Iris pigment epithelial cell (primary cell): ENCODE results near the gene PRR5L.
A peak's percentile ranks its signal among the peaks of the same experiment; 100 is the strongest.
"Not testable (repeated sequence)": the region's sequence is repeated elsewhere in the genome, so short reads cannot be mapped to it uniquely, and the experiment has no call there.

ENCODE experiments used
- DNase-seq: peaks from one replicate; pipeline ENCODE4 v3.0.0-alpha.2; 2011; ENCODE audit warnings: low read depth

Gene PRR5L

GRCh38 chr11:36499315-36499714 lies 203.2 kb downstream of the PRR5L start:
- DNase-seq, result no peak

GRCh38 chr11:36500315-36500721 lies 204.2 kb downstream of the PRR5L start:
- peak; percentile 95 for DNase-seq

GRCh38 chr11:36501236-36501635 lies 205.1 kb downstream of the PRR5L start:
- no peak for DNase-seq

- no peak for DNase-seq
Measured at GRCh38 chr11:36507824-36508489, 211.9 kb downstream of the PRR5L start.

GRCh38 chr11:36508743-36509142 lies 212.7 kb downstream of the PRR5L start:
- no peak for DNase-seq

GRCh38 chr11:36509201-36509639 lies 213.1 kb downstream of the PRR5L start:
- peak; percentile 54 for DNase-seq

GRCh38 chr11:36509694-36510593 lies 213.9 kb downstream of the PRR5L start, which contains the start of gene TRAF6:
Gene TRAF6, minus strand, starts transcription at chr11:36510272. Its CDS starts 8,757 bp downstream, at chr11:36501515.
- DNase-seq, result peak; percentile 80

- no peak for DNase-seq
Measured at GRCh38 chr11:36510594-36510942, 214.5 kb downstream of the PRR5L start.

- DNase-seq, result not testable (repeated sequence)
Measured at GRCh38 chr11:36511062-36511461, 215.0 kb downstream of the PRR5L start.

GRCh38 chr11:36512016-36512415 lies 215.9 kb downstream of the PRR5L start:
- peak; percentile 58 for DNase-seq

GRCh38 chr11:36513965-36514364 lies 217.9 kb downstream of the PRR5L start:
- no peak for DNase-seq
